KMS-11 (cell line): ENCODE measurements around the gene KSR2.

ENCODE experiments used
- H2AFZ ChIP-seq: fragments of 200-600 bp; sonication (generic); 2 replicates; pipeline ENCODE4 v1.6.1; 2016; ENCODE audit warnings: antibody characterized with exemption, mixed run types, low read depth
- H3K27ac ChIP-seq: fragments of 200-600 bp; sonication (generic); 2 replicates; pipeline ENCODE4 v1.6.1; 2016; ENCODE audit warnings: mild to moderate bottlenecking, mixed run types
- H3K27me3 ChIP-seq: fragments of 200-600 bp; sonication (generic); 2 replicates; pipeline ENCODE4 v1.6.1; 2017; ENCODE audit warnings: mild to moderate bottlenecking, low read depth, mixed run types, moderate library complexity; ENCODE audit not compliant: insufficient read depth
- H3K36me3 ChIP-seq: fragments of 200-600 bp; sonication (generic); 2 replicates; pipeline ENCODE4 v1.6.1; 2017; ENCODE audit warnings: mild to moderate bottlenecking, mixed run types; ENCODE audit not compliant: insufficient read depth
- H3K4me1 ChIP-seq: fragments of 200-600 bp; sonication (generic); 2 replicates; pipeline ENCODE4 v1.6.1; 2016; ENCODE audit warnings: mild to moderate bottlenecking, low read depth, mixed run types; ENCODE audit not compliant: poor library complexity, severe bottlenecking
- H3K4me2 ChIP-seq: fragments of 200-600 bp; sonication (generic); 2 replicates; pipeline ENCODE4 v1.7.0; 2016; ENCODE audit warnings: mild to moderate bottlenecking, mixed run types
- H3K4me3 ChIP-seq: fragments of 200-600 bp; sonication (generic); IDR thresholded peaks from 2 replicates; pipeline ENCODE4 v1.6.1; 2017; ENCODE audit warnings: low read depth, low read length, mixed read lengths; ENCODE audit not compliant: insufficient read depth
- H3K79me2 ChIP-seq: fragments of 200-600 bp; sonication (generic); 2 replicates; pipeline ENCODE4 v1.6.1; 2016; ENCODE audit warnings: low read depth, mixed run types; ENCODE audit not compliant: insufficient read depth
- H3K9ac ChIP-seq: fragments of 200-600 bp; sonication (generic); 2 replicates; pipeline ENCODE4 v1.6.1; 2016; ENCODE audit warnings: mild to moderate bottlenecking, mixed run types
- H4K20me1 ChIP-seq: fragments of 200-600 bp; sonication (generic); 2 replicates; pipeline ENCODE4 v1.6.1; 2016; ENCODE audit warnings: mild to moderate bottlenecking, mixed run types; ENCODE audit not compliant: insufficient read depth
- CTCF ChIP-seq: fragments of 200-600 bp; sonication (generic); conservative IDR thresholded peaks from 2 replicates; pipeline ENCODE4 v1.6.1; 2017; ENCODE audit warnings: low read depth, mild to moderate bottlenecking, antibody characterized with exemption, low read length, moderate library complexity, mixed read lengths

KSR2 gene

GRCh38 chr12:117450209-117450608 is 518.6 kb downstream of the KSR2 start:
- Histone ChIP-seq H4K20me1 (no peaks in the 10 kb centered on the region), H3K27ac (no peak overlapping the region), H2AFZ (no peak overlapping the region)

GRCh38 chr12:117447665-117448366 is 521.0 kb downstream of the KSR2 start:
- H3K4me1 ChIP-seq: no peaks in the 10 kb centered on the region
- TF ChIP-seq CTCF: no peak
- H3K27ac ChIP-seq: no peak overlapping the region
- H3K36me3 ChIP-seq: no peaks in the 10 kb centered on the region
- no peak overlapping the region for H3K9ac ChIP-seq
- H2AFZ ChIP-seq: no peak overlapping the region
- H4K20me1 ChIP-seq: no peaks in the 10 kb centered on the region
- no peaks in the 10 kb centered on the region for H3K79me2 ChIP-seq
- no peak overlapping the region for H3K4me3 ChIP-seq
- no peak overlapping the region for H3K4me2 ChIP-seq
- no peaks in the 10 kb centered on the region for H3K27me3 ChIP-seq

More at GRCh38 chr12:117450209-117450608, 518.6 kb downstream of the KSR2 start:
- Histone ChIP-seq H3K4me2 (no peak overlapping the region), H3K36me3 (no peaks in the 10 kb centered on the region), H3K4me3 (no peak overlapping the region), H3K9ac (no peak overlapping the region), H3K4me1 (no peaks in the 10 kb centered on the region), H3K27me3 (no peaks in the 10 kb centered on the region), H3K79me2 (no peaks in the 10 kb centered on the region)
- no peak for TF ChIP-seq CTCF

- H3K79me2 ChIP-seq: no peaks in the 10 kb centered on the region
- H3K9ac ChIP-seq: no peak overlapping the region
- no peak overlapping the region for H2AFZ ChIP-seq
- no peak overlapping the region for H3K27ac ChIP-seq
- no peaks in the 10 kb centered on the region for H3K4me1 ChIP-seq
- H3K4me2 ChIP-seq: no peak overlapping the region
- no peak overlapping the region for H3K4me3 ChIP-seq
- H3K27me3 ChIP-seq: no peaks in the 10 kb centered on the region
- no peak for TF ChIP-seq CTCF
- H3K36me3 ChIP-seq: no peaks in the 10 kb centered on the region
- H4K20me1 ChIP-seq: no peaks in the 10 kb centered on the region
Measured at GRCh38 chr12:117444781-117445180, 524.0 kb downstream of the KSR2 start.

GRCh38 chr12:117441751-117442150 is 527.0 kb downstream of the KSR2 start:
- Histone ChIP-seq H3K79me2 (no peaks in the 10 kb centered on the region), H3K36me3 (no peaks in the 10 kb centered on the region), H3K27me3 (no peaks in the 10 kb centered on the region), H2AFZ (no peak overlapping the region), H4K20me1 (no peaks in the 10 kb centered on the region), H3K27ac (no peak overlapping the region), H3K4me3 (no peak overlapping the region), H3K9ac (no peak overlapping the region), H3K4me1 (no peaks in the 10 kb centered on the region), H3K4me2 (no peak overlapping the region)
- no peak for TF ChIP-seq CTCF
